Measurements from ENCODE around the gene WBP1.

- no peak for TF ChIP-seq REST (IDR thresholded peaks at IDR 0.05; ENCODE audit: insufficient read depth in 1 of 2, low read depth in 2 of 2, low read length in 1 of 2)
- TF ChIP-seq POLR2AphosphoS5 (IDR thresholded peaks at IDR 0.05; ENCODE audit: low read depth, low read length) = no peak
- TF ChIP-seq CTCF (IDR thresholded peaks at IDR 0.05) = no peak
- TF ChIP-seq TCF7L2 (IDR thresholded peaks at IDR 0.05; ENCODE audit: low read depth, low read length) = no peak
Measured at GRCh38 chr2:74472945-74473258, 14.7 kb downstream of the WBP1 start.
